Measurements from ENCODE around the gene RASL10A.

RASL10A gene

DNA sequence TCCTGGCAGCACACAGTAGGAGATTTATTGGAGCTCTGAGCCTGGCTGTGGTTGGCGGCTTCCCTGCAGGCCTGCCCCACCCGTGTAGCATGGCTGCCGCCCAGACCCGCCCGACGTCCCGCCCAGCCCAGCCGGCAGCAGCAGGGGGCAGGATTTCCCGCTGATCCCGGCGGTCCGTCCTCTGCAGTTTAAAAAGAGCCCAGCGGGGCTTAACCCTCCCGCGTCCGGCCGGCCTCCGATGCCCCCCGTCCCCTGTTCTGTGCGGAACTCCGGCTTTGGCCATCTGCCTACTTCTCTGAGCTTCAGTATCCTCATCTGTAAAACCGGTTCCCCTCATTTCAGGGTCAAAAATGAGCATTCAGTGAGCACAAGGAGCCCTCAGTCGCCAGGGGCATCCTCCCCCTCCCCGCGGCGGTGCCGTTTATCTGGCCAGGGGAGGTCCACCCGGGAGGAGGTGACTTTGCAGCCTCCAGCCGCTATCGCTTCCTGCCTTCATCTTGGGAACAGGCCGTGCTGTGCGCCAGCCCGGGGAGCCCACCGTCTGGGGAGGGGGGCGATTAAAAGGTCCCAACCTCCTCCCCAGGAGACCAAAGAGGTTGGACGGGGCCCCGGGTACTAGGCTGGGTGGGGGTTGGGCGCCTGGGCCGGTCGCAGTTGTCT is 9.2 kb downstream of the RASL10A start, which contains the start of gene GAS2L1:
Gene GAS2L1, plus strand, starts transcription at position 476 of the 660 bp plus-strand sequence. CDS start 1,456 bp downstream, outside the sequence.
- DNase-seq (ENCODE audit: low read depth): peak; percentile 84
- TF ChIP-seq MYC (IDR thresholded peaks at IDR 0.05; ENCODE audit: low read depth, low read length): peak; percentile 52; the same call in 1 of the 2 replicates
- TF ChIP-seq, protein P1, sequence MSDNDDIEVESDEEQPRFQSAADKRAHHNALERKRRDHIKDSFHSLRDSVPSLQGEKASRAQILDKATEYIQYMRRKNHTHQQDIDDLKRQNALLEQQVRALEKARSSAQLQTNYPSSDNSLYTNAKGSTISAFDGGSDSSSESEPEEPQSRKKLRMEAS (IDR thresholded peaks at IDR 0.05; ENCODE audit: low read depth, low read length): 0 out of 2 replicates have a peak, but pooled peaks have one; percentile 15
- TF ChIP-seq, protein P2, sequence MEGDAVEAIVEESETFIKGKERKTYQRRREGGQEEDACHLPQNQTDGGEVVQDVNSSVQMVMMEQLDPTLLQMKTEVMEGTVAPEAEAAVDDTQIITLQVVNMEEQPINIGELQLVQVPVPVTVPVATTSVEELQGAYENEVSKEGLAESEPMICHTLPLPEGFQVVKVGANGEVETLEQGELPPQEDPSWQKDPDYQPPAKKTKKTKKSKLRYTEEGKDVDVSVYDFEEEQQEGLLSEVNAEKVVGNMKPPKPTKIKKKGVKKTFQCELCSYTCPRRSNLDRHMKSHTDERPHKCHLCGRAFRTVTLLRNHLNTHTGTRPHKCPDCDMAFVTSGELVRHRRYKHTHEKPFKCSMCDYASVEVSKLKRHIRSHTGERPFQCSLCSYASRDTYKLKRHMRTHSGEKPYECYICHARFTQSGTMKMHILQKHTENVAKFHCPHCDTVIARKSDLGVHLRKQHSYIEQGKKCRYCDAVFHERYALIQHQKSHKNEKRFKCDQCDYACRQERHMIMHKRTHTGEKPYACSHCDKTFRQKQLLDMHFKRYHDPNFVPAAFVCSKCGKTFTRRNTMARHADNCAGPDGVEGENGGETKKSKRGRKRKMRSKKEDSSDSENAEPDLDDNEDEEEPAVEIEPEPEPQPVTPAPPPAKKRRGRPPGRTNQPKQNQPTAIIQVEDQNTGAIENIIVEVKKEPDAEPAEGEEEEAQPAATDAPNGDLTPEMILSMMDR (IDR thresholded peaks at IDR 0.05; ENCODE audit: low read depth, low read length): peak; percentile 29
- TF ChIP-seq POLR2A (IDR thresholded peaks at IDR 0.05; ENCODE audit: extremely low read depth, insufficient read length): no peak
- H3K4me3 ChIP-seq (ENCODE audit: low read depth, low read length): peak within 1 kb of the TSS; percentile 54

DNA sequence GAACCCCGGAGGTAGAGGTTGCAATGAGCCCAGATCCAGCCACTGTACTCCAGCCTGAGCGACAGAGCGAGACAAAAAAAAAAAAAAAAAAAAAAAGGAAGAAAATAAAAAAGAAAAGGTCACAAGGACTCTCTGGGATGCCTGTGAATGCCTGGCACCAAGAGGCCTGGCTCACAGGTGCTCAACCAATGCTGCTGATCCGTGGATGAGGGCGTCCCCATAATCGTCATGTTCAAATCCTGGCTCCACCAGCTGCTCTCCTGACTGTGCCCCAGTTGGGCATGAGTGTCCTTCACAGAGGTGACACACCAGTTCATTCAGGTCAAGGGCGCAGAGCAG is 9.7 kb downstream of the RASL10A start:
- no peak overlapping the region for H3K4me3 ChIP-seq (ENCODE audit: low read depth, low read length)
- TF ChIP-seq, protein P2 (IDR thresholded peaks at IDR 0.05; ENCODE audit: low read depth, low read length): no peak
- TF ChIP-seq POLR2A (IDR thresholded peaks at IDR 0.05; ENCODE audit: extremely low read depth, insufficient read length) (no peak), MYC (IDR thresholded peaks at IDR 0.05; ENCODE audit: low read depth, low read length) (no peak)
- TF ChIP-seq, protein P1 (IDR thresholded peaks at IDR 0.05; ENCODE audit: low read depth, low read length): no peak
- DNase-seq (ENCODE audit: low read depth): no peak

DNA sequence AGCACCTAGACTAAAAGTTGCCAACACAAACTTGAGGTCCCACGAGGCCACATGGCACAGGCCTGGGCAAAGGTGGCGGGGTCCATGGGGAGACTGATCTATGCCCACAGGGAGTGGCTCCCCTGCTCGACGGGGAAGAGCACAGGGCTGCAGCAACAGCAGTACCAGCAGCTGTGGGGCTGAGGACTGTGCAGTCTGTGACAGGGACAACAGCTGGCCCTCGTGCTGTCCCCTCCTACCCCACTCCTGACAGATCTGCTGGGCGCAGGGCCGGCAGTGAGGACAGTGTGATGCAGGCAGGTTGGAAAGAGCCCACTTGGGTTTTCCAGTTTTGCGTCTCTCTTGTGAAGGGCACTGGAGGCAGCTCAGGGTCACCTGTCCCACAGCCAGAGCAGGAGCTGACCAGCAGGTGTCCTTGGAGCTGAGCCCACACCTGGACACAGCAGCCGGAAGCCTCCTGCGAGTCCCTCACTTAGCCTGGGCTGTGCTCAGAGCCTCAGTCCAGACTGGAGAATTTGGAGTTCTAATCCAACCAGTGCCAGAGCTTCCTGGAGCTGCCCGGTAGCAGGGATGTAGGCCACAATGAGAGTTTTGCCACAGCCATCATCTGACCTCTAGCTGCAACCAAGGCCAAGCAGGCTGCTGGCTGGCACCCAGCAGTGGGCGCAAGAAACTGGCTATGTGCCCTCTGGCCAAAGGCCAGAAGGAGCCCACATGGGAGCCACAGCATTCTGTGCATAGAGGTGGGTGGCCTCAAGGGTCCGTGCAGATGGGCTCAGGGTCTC is 12.6 kb downstream of the RASL10A start:
- H3K4me3 ChIP-seq (ENCODE audit: low read depth, low read length): no peak overlapping the region
- TF ChIP-seq, protein P2 (IDR thresholded peaks at IDR 0.05; ENCODE audit: low read depth, low read length): no peak
- TF ChIP-seq, protein P1 (IDR thresholded peaks at IDR 0.05; ENCODE audit: low read depth, low read length): no peak
- TF ChIP-seq MYC (IDR thresholded peaks at IDR 0.05; ENCODE audit: low read depth, low read length): no peak
- no peak for TF ChIP-seq POLR2A (IDR thresholded peaks at IDR 0.05; ENCODE audit: extremely low read depth, insufficient read length)
- no peak for DNase-seq (ENCODE audit: low read depth)

DNA sequence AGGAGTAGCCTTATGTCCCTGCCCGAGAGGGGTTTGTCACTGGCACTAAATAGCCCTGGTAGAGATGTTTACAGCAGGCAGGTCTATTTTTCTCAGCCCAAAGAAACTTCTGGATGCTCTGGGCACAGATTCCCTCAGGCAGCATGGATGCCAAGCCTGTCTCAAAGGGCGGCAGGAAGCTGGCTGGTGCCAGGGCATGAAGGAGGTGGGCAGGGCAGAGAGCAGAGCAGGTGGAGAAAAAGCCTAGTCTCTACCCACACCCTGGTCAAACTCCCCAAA is 13.2 kb downstream of the RASL10A start:
- no peak for DNase-seq (ENCODE audit: low read depth)
- TF ChIP-seq, protein P2 (IDR thresholded peaks at IDR 0.05; ENCODE audit: low read depth, low read length): no peak
- TF ChIP-seq MYC (IDR thresholded peaks at IDR 0.05; ENCODE audit: low read depth, low read length) (no peak), POLR2A (IDR thresholded peaks at IDR 0.05; ENCODE audit: extremely low read depth, insufficient read length) (no peak)
- TF ChIP-seq, protein P1 (IDR thresholded peaks at IDR 0.05; ENCODE audit: low read depth, low read length): no peak
- H3K4me3 ChIP-seq (ENCODE audit: low read depth, low read length): no peak overlapping the region

DNA sequence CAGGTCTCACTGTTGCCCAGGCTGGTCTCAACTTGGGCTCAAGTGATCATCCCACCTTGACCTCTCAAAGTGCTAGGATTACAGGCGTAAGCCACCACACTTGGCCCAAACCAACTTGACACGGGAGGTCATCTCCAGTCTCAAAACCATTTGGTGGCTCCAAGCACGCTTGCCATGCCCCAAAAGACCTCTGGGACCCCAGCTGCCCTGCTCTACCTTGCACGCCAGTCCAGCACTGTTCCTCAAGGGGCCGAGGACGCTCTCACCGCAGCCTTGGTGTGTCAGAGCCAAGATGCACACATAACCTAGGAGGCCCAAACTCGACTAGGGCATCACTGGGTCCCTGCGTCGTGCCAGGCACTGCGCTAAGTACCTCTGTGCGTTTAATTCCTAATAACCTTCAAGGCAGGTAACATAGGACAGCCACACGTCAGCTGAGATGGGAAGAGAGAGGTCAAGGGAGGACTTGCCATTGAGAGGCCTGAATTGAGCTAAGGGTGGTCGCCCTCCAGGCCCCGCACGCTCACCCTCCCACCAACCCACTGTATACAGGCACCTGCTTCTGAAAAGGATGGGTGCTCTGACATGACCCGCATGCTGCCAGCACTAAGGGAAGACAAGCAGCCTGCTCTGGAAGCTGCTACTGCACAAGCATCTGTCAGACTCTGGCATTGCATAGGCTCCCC is 13.6 kb downstream of the RASL10A start:
- TF ChIP-seq, protein P2 (IDR thresholded peaks at IDR 0.05; ENCODE audit: low read depth, low read length): no peak
- TF ChIP-seq MYC (IDR thresholded peaks at IDR 0.05; ENCODE audit: low read depth, low read length) (no peak), POLR2A (IDR thresholded peaks at IDR 0.05; ENCODE audit: extremely low read depth, insufficient read length) (no peak)
- TF ChIP-seq, protein P1 (IDR thresholded peaks at IDR 0.05; ENCODE audit: low read depth, low read length): no peak
- peak; percentile 27 for DNase-seq (ENCODE audit: low read depth)
- no peak overlapping the region for H3K4me3 ChIP-seq (ENCODE audit: low read depth, low read length)
